ENCODE data around the gene SBK3. TPM values are rescaled to one million over a fixed set of nuclear protein-coding genes. Genes with fewer than 3 reads are reported as not detected.

SBK3 gene
- total RNA-seq, 3 donors from 2014 or later: 1.3 TPM; not detected in 2

GRCh38 chr19:55493645-55494171 lies 51.6 kb downstream of the SBK3 start:
- no peak for DNase-seq (ENCODE audit: low spot score in 2 of 2)
- Histone ChIP-seq H3K27me3 (peaks cover 0 to 11% of the 10 kb centered on the region in 2 donors), H3K4me3 (peak overlapping the region; percentile 35 to 62 (median 52)), H3K36me3 (no peaks in the 10 kb centered on the region), H3K4me1 (peaks cover 0 to 6% of the 10 kb centered on the region in 2 donors), H3K9me3 (no peaks in the 10 kb centered on the region), H3K27ac (peak overlapping the region; percentile 78 to 95)
- TF ChIP-seq POLR2A (IDR thresholded peaks at IDR 0.05) (no peak), POLR2AphosphoS5 (IDR thresholded peaks at IDR 0.05) (no peak)
- TF ChIP-seq, protein P1, sequence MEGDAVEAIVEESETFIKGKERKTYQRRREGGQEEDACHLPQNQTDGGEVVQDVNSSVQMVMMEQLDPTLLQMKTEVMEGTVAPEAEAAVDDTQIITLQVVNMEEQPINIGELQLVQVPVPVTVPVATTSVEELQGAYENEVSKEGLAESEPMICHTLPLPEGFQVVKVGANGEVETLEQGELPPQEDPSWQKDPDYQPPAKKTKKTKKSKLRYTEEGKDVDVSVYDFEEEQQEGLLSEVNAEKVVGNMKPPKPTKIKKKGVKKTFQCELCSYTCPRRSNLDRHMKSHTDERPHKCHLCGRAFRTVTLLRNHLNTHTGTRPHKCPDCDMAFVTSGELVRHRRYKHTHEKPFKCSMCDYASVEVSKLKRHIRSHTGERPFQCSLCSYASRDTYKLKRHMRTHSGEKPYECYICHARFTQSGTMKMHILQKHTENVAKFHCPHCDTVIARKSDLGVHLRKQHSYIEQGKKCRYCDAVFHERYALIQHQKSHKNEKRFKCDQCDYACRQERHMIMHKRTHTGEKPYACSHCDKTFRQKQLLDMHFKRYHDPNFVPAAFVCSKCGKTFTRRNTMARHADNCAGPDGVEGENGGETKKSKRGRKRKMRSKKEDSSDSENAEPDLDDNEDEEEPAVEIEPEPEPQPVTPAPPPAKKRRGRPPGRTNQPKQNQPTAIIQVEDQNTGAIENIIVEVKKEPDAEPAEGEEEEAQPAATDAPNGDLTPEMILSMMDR (IDR thresholded peaks at IDR 0.05): no peak
- intact Hi-C loops (cut with DNase I; ENCODE audit: low total_unique reads): no loop called here

- Histone ChIP-seq H3K4me1 (peaks cover 0 to 6% of the 10 kb centered on the region in 2 donors), H3K9me3 (no peaks in the 10 kb centered on the region), H3K27ac (peak overlapping the region; percentile 78 to 95), H3K4me3 (peak overlapping the region; percentile 35 to 62 (median 52)), H3K36me3 (no peaks in the 10 kb centered on the region), H3K27me3 (peaks cover 0 to 11% of the 10 kb centered on the region in 2 donors)
- DNase-seq (ENCODE audit: low spot score in 2 of 2): no peak
- intact Hi-C loops (cut with DNase I; ENCODE audit: low total_unique reads): no loop called here
- no peak for TF ChIP-seq POLR2AphosphoS5 (IDR thresholded peaks at IDR 0.05)
- TF ChIP-seq, protein P1 (IDR thresholded peaks at IDR 0.05): no peak
- TF ChIP-seq POLR2A (IDR thresholded peaks at IDR 0.05): no peak
Measured at GRCh38 chr19:55493052-55493644, 52.2 kb downstream of the SBK3 start.

DNA sequence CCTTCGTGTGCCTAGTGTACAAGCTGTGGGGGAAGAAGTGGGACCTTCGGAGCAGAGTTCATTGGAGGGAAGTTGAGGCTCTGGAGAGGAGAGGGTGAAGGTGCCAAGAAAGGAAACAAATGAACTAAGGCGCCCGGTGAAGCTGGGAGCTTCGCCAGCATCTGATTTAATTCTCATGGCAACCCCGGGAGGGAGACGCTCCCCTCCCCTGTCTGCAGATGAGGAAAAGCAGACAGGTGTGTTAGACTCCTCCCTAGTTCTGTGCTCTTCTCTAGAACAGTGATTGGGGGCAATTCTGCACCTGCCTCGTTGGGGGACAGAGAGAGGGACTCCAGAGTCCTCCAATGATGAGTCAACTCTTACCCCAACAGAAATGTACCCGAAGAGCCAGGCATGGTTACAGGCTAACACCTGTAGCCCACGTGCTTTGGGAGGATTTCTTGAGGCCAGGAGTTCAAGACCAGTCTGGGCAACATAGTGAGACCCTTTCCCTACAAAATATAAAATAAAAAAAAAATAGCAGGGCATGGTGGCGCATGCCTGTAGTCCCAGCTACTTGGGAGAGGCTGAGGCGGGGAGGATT lies 52.9 kb downstream of the SBK3 start:
- intact Hi-C loops (cut with DNase I; ENCODE audit: low total_unique reads): no loop called here
- no peaks in the 10 kb centered on the region for H3K9me3 ChIP-seq
- no peaks in the 10 kb centered on the region for H3K36me3 ChIP-seq
- no peak for DNase-seq (ENCODE audit: low spot score in 2 of 2)
- TF ChIP-seq POLR2AphosphoS5 (IDR thresholded peaks at IDR 0.05): no peak
- TF ChIP-seq POLR2A (IDR thresholded peaks at IDR 0.05): no peak
- TF ChIP-seq, protein P1 (IDR thresholded peaks at IDR 0.05): no peak
- peaks cover 0 to 11% of the 10 kb centered on the region in 2 donors for H3K27me3 ChIP-seq
- peak overlapping the region in 1 of 2 donors; percentile 95 for H3K27ac ChIP-seq
- no peak overlapping the region for H3K4me3 ChIP-seq
- peaks cover 0 to 6% of the 10 kb centered on the region in 2 donors for H3K4me1 ChIP-seq

- TF ChIP-seq POLR2AphosphoS5 (IDR thresholded peaks at IDR 0.05): no peak
- TF ChIP-seq POLR2A (IDR thresholded peaks at IDR 0.05): no peak
- TF ChIP-seq, protein P1 (IDR thresholded peaks at IDR 0.05): no peak
- peak overlapping the region; percentile 70 to 91 for H3K27ac ChIP-seq
- H3K4me1 ChIP-seq: peaks cover 2 to 13% of the 10 kb centered on the region in 2 donors
- intact Hi-C loops (cut with DNase I; ENCODE audit: low total_unique reads): no loop called here
- H3K27me3 ChIP-seq: peaks cover 0 to 11% of the 10 kb centered on the region in 2 donors
- H3K9me3 ChIP-seq: no peaks in the 10 kb centered on the region
- no peak overlapping the region for H3K4me3 ChIP-seq
- no peaks in the 10 kb centered on the region for H3K36me3 ChIP-seq
- DNase-seq (ENCODE audit: low spot score in 2 of 2): no peak
Measured at GRCh38 chr19:55491546-55492360, 53.6 kb downstream of the SBK3 start.

Other genes starting within 250 kb of the SBK3 start
- 10 to 100 TPM in 1 of 3 donors, 1 to 10 TPM in 2; 1.6 to 11.8 (median 3.1) TPM for gene TMEM150B, start 220.2 kb downstream of the SBK3 start, total RNA-seq
- 10 to 100 TPM in 2 of 3 donors, 1 to 10 TPM in 1; 6.1 to 20.8 (median 18.4) TPM for gene KMT5C, start 205.7 kb downstream of the SBK3 start, total RNA-seq
- gene COX6B2, start 190.8 kb downstream of the SBK3 start, total RNA-seq: 1 to 10 TPM in 1 of 3 donors, under 1 TPM in 1, not detected in 1; 0.73 to 1.3 TPM
- not detected for gene GARIN5B, start 182.3 kb downstream of the SBK3 start, total RNA-seq
- gene IL11, start 175.1 kb downstream of the SBK3 start, total RNA-seq: 1 to 10 TPM in 1 of 3 donors, under 1 TPM in 1, not detected in 1; 0.29 to 1.3 TPM
- gene TMEM190, start 168.7 kb downstream of the SBK3 start, total RNA-seq: not detected
- 10 to 100 TPM in 1 of 3 donors, 1 to 10 TPM in 2; 4.5 to 12.7 (median 9.8) TPM for gene TMEM238, start 161.3 kb downstream of the SBK3 start, total RNA-seq
- gene RPL28, start 159.6 kb downstream of the SBK3 start, total RNA-seq: 100 to 1,000 TPM; 462 to 673 (median 471) TPM
- 1 to 10 TPM; 7.2 to 9.0 (median 8.9) TPM for gene UBE2S, start 137.8 kb downstream of the SBK3 start, total RNA-seq
- gene SHISA7, start 102.2 kb downstream of the SBK3 start, total RNA-seq: under 1 TPM in 1 of 3 donors, not detected in 2; 0.29 TPM
- 10 to 100 TPM; 42.7 to 71.5 (median 57.0) TPM for gene ISOC2, start 83.9 kb downstream of the SBK3 start, total RNA-seq
- gene C19orf85, start 80.8 kb downstream of the SBK3 start, total RNA-seq: not detected
- 1 to 10 TPM; 2.1 to 4.4 (median 4.3) TPM for gene ZNF628, start 68.9 kb downstream of the SBK3 start, total RNA-seq
- 10 to 100 TPM in 2 of 3 donors, 1 to 10 TPM in 1; 1.9 to 11.3 (median 10.8) TPM for gene NAT14, start 60.4 kb downstream of the SBK3 start, total RNA-seq
- 1 to 10 TPM; 3.6 to 7.2 (median 3.8) TPM for gene SSC5D, start 57.1 kb downstream of the SBK3 start, total RNA-seq
- gene SBK2, start 8.4 kb downstream of the SBK3 start, total RNA-seq: not detected
- 1 to 10 TPM; 1.6 to 2.3 (median 1.6) TPM for gene ZNF579, start 35.3 kb upstream of the SBK3 start, total RNA-seq
- gene FIZ1, start 54.0 kb upstream of the SBK3 start, total RNA-seq: 1 to 10 TPM; 3.7 to 7.5 (median 6.1) TPM
- gene ZNF524, start 54.7 kb upstream of the SBK3 start, total RNA-seq: 10 to 100 TPM; 22.3 to 25.6 (median 25.4) TPM
- 1 to 10 TPM; 3.2 to 5.0 (median 3.9) TPM for gene ZNF865, start 60.1 kb upstream of the SBK3 start, total RNA-seq
- 1 to 10 TPM; 2.6 to 6.7 (median 4.9) TPM for gene ZNF784, start 79.0 kb upstream of the SBK3 start, total RNA-seq
- 10 to 100 TPM; 21.0 to 24.3 (median 22.4) TPM for gene ZNF580, start 95.5 kb upstream of the SBK3 start, total RNA-seq
- 10 to 100 TPM; 10.7 to 16.8 (median 16.7) TPM for gene ZNF581, start 98.1 kb upstream of the SBK3 start, total RNA-seq
- gene CCDC106, start 102.7 kb upstream of the SBK3 start, total RNA-seq: 10 to 100 TPM in 2 of 3 donors, 1 to 10 TPM in 1; 7.9 to 10.5 (median 10.2) TPM
- gene U2AF2, start 109.5 kb upstream of the SBK3 start, total RNA-seq: 10 to 100 TPM; 82.5 to 93.4 (median 85.3) TPM
- gene EPN1, start 129.7 kb upstream of the SBK3 start, total RNA-seq: 10 to 100 TPM; 22.2 to 47.2 (median 27.5) TPM
- gene NLRP9, start 192.9 kb upstream of the SBK3 start, total RNA-seq: not detected
- not detected for gene RFPL4A, start 213.6 kb upstream of the SBK3 start, total RNA-seq
- gene RFPL4AL1, start 223.6 kb upstream of the SBK3 start, total RNA-seq: not detected